Activated B cell treated with CpG ODN at 0.5 μM for 24 hours (primary cell): ENCODE measurements around the gene ABCA7. TPM values are rescaled to one million over a fixed set of nuclear protein-coding genes. Genes with fewer than 3 reads are reported as not detected.
A peak's percentile ranks its signal among the peaks of the same experiment; 100 is the strongest.

ENCODE experiments used
- ATAC-seq: fragments of 200-7000 bp; cut with Tn5 transposase; one replicate; pipeline ENCODE4 v1.10.0; 2021; ENCODE audit warnings: low read depth, mild to moderate bottlenecking, moderate library complexity
- CTCF ChIA-PET: fragments of 350-600 bp; sonication (Branson Sonifier 250); formaldehyde crosslinking; loops from one replicate; lab custom pipeline; 2021; ENCODE audit warnings: antibody characterized with exemption; lab: Charles Lee
- POLR2A ChIA-PET: fragments of 350-600 bp; sonication (Branson Sonifier 250); formaldehyde crosslinking; loops from one replicate; lab custom pipeline; 2021; ENCODE audit warnings: antibody characterized with exemption; lab: Charles Lee
- DNase-seq: peaks from one replicate; pipeline ENCODE4 v3.0.0; 2022
- H3K27ac Mint-ChIP-seq: one replicate; pipeline ENCODE4 v1.8.0; 2020; ENCODE audit warnings: mixed read lengths
- H3K27me3 Mint-ChIP-seq: one replicate; pipeline ENCODE4 v1.8.0; 2021; ENCODE audit warnings: mixed read lengths
- H3K36me3 Mint-ChIP-seq: one replicate; pipeline ENCODE4 v1.8.0; 2021; ENCODE audit warnings: low read depth, mixed read lengths
- H3K4me1 Mint-ChIP-seq: one replicate; pipeline ENCODE4 v1.8.0; 2021; ENCODE audit warnings: mixed read lengths
- H3K4me3 Mint-ChIP-seq: one replicate; pipeline ENCODE4 v1.8.0; 2020; ENCODE audit warnings: mild to moderate bottlenecking, mixed read lengths
- H3K9me3 Mint-ChIP-seq: one replicate; pipeline ENCODE4 v1.8.0; 2020; ENCODE audit warnings: mixed read lengths
- intact Hi-C: fragments of 100-400 bp; cut with micrococcal nuclease; formaldehyde crosslinking; loops from one replicate; pipeline ENCODE4 v1.15.1; 2024
- total RNA-seq: library from RNA; stranded (reverse); gene quantifications from 2 replicates; pipeline ENCODE4 v1.2.3, GENCODE V29; 2022
- TF ChIP-seq, protein P1 (sequence below): fragments of 200-600 bp; IDR thresholded peaks from one replicate; pipeline ENCODE4 v1.8.0; 2022; ENCODE audit warnings: antibody characterized with exemption, mild to moderate bottlenecking

Gene ABCA7
- total RNA-seq, 1 donor from 2014 or later, result 188 TPM

DNA sequence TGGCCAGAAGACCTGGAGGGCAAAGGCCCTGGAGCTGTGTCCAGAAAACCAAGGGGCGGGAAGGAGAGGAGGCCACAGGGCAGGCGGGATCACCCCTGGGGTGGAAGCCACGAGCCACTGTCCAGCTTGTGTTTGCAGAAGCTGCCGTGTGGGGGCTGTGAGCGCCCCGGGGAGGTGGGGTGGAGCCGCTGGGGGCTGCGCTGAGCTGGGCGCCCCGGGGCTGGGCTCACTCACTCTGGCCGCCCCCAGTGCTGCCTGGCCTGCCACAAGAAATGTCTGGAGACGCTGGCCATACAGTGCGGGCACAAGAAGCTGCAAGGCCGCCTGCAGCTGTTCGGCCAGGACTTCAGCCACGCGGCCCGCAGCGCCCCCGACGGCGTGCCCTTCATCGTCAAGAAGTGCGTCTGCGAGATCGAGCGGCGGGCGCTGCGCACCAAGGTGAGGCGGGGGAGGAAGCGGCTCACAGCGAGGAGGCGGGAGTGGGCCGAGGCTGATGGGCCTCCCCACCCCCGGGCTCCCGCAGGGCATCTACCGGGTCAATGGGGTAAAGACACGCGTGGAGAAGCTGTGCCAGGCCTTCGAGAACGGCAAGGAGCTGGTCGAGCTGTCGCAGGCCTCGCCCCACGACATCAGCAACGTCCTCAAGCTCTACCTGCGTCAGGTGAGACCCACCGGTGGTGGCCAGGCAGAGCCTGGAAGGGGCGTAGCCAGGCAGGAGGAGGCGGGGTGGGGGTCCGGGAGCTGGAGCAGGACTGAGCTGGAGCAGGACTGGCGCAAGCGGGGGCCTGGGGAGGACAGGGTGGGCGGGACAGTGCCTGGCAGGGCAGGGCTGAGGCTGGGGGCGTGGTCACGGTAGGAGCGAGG is 41.6 kb downstream of the ABCA7 start:
- Mint-ChIP-seq H3K27ac (peak overlapping the region; percentile 65), H3K36me3 (peaks cover 68% of the 10 kb centered on the region), H3K4me1 (peaks cover 56% of the 10 kb centered on the region), H3K4me3 (no peak overlapping the region), H3K9me3 (no peaks in the 10 kb centered on the region), H3K27me3 (no peaks in the 10 kb centered on the region)
- ATAC-seq, result no peak
- intact Hi-C loops, result loop anchor here (2.0 kb wide), 1 partner anchor 13 kb away; no protein-coding TSS in a partner anchor
- DNase-seq, result no peak
- ChIA-PET CTCF (no interaction called here), POLR2A (interaction anchor here (0.5 to 13.1 kb wide), 5 partner anchors 5 to 41 kb away, joined by 4 to 184 read pairs (median 32); partner anchors contain the start of genes ABCA7 and ARHGAP45)
- TF ChIP-seq, protein P1, sequence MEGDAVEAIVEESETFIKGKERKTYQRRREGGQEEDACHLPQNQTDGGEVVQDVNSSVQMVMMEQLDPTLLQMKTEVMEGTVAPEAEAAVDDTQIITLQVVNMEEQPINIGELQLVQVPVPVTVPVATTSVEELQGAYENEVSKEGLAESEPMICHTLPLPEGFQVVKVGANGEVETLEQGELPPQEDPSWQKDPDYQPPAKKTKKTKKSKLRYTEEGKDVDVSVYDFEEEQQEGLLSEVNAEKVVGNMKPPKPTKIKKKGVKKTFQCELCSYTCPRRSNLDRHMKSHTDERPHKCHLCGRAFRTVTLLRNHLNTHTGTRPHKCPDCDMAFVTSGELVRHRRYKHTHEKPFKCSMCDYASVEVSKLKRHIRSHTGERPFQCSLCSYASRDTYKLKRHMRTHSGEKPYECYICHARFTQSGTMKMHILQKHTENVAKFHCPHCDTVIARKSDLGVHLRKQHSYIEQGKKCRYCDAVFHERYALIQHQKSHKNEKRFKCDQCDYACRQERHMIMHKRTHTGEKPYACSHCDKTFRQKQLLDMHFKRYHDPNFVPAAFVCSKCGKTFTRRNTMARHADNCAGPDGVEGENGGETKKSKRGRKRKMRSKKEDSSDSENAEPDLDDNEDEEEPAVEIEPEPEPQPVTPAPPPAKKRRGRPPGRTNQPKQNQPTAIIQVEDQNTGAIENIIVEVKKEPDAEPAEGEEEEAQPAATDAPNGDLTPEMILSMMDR, result no peak

- Mint-ChIP-seq H3K4me3 (no peak overlapping the region), H3K27me3 (no peaks in the 10 kb centered on the region), H3K9me3 (no peaks in the 10 kb centered on the region), H3K4me1 (peaks cover 52% of the 10 kb centered on the region), H3K36me3 (peaks cover 64% of the 10 kb centered on the region), H3K27ac (peak overlapping the region; percentile 65)
- ChIA-PET CTCF (interaction anchor here (0.5 to 1.4 kb wide), 2 partner anchors 16 to 184 kb away, joined by 3 to 5 read pairs; partner anchors contain the start of gene ARHGAP45), POLR2A (interaction anchor here (0.6 to 13.1 kb wide), 6 partner anchors 4 to 187 kb away, joined by 3 to 184 read pairs (median 18); partner anchors contain the start of genes ARHGAP45 and CIRBP)
- intact Hi-C loops, result loop anchor here (2.0 kb wide), 1 partner anchor 14 kb away; no protein-coding TSS in a partner anchor
- TF ChIP-seq, protein P1, result no peak
- DNase-seq, result no peak
- ATAC-seq, result peak; percentile 63
Measured at GRCh38 chr19:1082165-1082927, 42.4 kb downstream of the ABCA7 start.

DNA sequence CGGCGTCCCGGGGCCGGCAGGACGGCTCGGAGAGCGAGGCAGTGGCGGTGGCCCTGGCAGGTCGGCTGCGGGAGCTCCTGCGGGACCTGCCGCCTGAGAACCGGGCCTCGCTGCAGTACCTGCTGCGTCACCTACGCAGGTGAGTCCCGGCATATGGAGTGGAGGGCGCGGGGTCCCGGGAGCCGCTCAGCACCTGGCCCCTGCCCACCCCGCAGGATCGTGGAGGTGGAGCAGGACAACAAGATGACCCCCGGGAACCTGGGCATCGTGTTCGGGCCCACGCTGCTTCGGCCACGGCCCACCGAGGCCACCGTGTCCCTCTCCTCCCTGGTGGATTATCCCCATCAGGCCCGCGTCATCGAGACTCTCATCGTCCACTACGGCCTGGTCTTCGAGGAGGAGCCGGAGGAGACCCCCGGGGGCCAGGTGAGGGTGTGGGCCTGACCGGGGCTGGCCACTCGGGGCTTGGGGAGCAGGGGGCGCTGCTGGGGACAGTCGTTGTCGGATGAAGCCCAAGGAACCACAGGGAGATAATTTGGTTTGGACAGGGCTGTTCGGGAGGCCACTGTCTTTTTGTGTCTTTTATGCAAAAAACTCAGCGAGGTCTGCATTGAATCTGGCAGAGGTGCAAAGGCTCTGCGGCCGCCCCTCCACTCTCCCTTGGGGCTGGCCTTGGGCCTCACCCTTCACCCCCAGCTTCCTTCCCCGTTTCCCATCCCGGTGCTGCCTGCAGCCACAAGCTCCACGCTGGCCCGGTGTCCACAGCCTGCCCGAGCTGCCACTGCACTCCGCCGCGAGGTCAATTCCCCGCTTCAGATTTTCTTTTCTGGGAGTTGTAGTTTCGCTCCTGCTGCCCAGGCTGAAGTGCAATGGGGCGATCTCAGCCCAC is 43.3 kb downstream of the ABCA7 start:
- Mint-ChIP-seq H3K4me3 (no peak overlapping the region), H3K36me3 (peaks cover 66% of the 10 kb centered on the region)
- POLR2A ChIA-PET, result interaction anchor here (0.6 to 10.8 kb wide), 7 partner anchors 8 to 249 kb away, joined by 3 to 184 read pairs (median 5); partner anchors contain the start of genes ARHGAP45, CIRBP and POLR2E

More for the DNA sequence above, 43.3 kb downstream of the ABCA7 start:
- Mint-ChIP-seq H3K4me1 (peaks cover 52% of the 10 kb centered on the region), H3K27me3 (no peaks in the 10 kb centered on the region), H3K9me3 (no peaks in the 10 kb centered on the region), H3K27ac (peak overlapping the region; percentile 56)
- no peak for ATAC-seq
- CTCF ChIA-PET, result interaction anchor here (0.5 to 1.4 kb wide), 2 partner anchors 16 to 183 kb away, joined by 3 to 5 read pairs; partner anchors contain the start of gene ARHGAP45
- no peak for DNase-seq
- TF ChIP-seq, protein P1, result no peak
- intact Hi-C loops, result loop anchor here (2.0 kb wide), 1 partner anchor 14 kb away; no protein-coding TSS in a partner anchor
